ENCODE data around the gene DUSP22. TPM values are rescaled to one million over a fixed set of nuclear protein-coding genes. Genes with fewer than 3 reads are reported as not detected.

DUSP22 gene
- total and polyA plus RNA-seq, 9 of the 15 experiments (the other 6 are each of a cell fraction or from before 2014, with no cell fraction given), result 9.3 to 19.4 (median 11.8) TPM

GRCh38 chr6:291697-292505 is at the start of gene DUSP22 (continued):
- TF ChIP-seq UBTF (IDR thresholded peaks at IDR 0.05; ENCODE audit: borderline replicate concordance in 1 of 2, low read depth in 2 of 2, low read length in 2 of 2) (peak; percentile 86 to 96; a peak in 3 of 4 replicates), NFATC3 (IDR thresholded peaks at IDR 0.05) (no peak), LCOR (CRISPR knock-in tag; IDR thresholded peaks at IDR 0.05) (peak; percentile 10; the same call in 1 of the 2 replicates), REST (IDR thresholded peaks at IDR 0.05; ENCODE audit: borderline replicate concordance) (no peak), REST (CRISPR knock-in tag; IDR thresholded peaks at IDR 0.05; ENCODE audit: low read depth) (peak; percentile 64; the same call in 1 of the 2 replicates), GABPB1 (CRISPR knock-in tag; IDR thresholded peaks at IDR 0.05) (0 out of 2 replicates have a peak, but pooled peaks have one; percentile 58), ZNF639 (CRISPR knock-in tag; conservative IDR thresholded peaks at IDR 0.05 in 1 of 2, IDR thresholded peaks at IDR 0.05 in 1 of 2) (peak in 1 of 2 experiments; percentile 97; a peak in 2 of 4 replicates), KLF13 (tag; IDR thresholded peaks at IDR 0.05; ENCODE audit: borderline replicate concordance, low read depth) (no peak), HSF4 (CRISPR knock-in tag; IDR thresholded peaks at IDR 0.05; ENCODE audit: borderline replicate concordance) (no peak), RBFOX2 (IDR thresholded peaks at IDR 0.05; ENCODE audit: low read depth, low read length) (peak; percentile 78), SRF (CRISPR knock-in tag; IDR thresholded peaks at IDR 0.05) (0 out of 4 replicates have a peak, but pooled peaks of 1 of the 2 experiments have one; percentile 45), KDM2B (CRISPR knock-in tag; IDR thresholded peaks at IDR 0.05) (peak; percentile 77)
